GM12864 (cell line): ENCODE data around the gene RIPK4.
"Not testable (repeated sequence)": the region's sequence is repeated elsewhere in the genome, so short reads cannot be mapped to it uniquely, and the experiment has no call there.

Experiments
- DNase-seq: peaks from one replicate; pipeline ENCODE4 v3.0.0-alpha.2; 2011; ENCODE audit warnings: low read depth
- H3K4me3 ChIP-seq: 2 replicates; pipeline ENCODE4 v1.5.1; 2011; ENCODE audit warnings: mild to moderate bottlenecking, low read depth, low read length, control low read depth
- CTCF ChIP-seq: IDR thresholded peaks from 2 replicates; pipeline ENCODE4 v1.5.1; 2011; ENCODE audit warnings: low read depth, mild to moderate bottlenecking, moderate library complexity, low read length, control low read depth, inconsistent platforms; ENCODE audit errors: missing control alignments

RIPK4 gene

DNA sequence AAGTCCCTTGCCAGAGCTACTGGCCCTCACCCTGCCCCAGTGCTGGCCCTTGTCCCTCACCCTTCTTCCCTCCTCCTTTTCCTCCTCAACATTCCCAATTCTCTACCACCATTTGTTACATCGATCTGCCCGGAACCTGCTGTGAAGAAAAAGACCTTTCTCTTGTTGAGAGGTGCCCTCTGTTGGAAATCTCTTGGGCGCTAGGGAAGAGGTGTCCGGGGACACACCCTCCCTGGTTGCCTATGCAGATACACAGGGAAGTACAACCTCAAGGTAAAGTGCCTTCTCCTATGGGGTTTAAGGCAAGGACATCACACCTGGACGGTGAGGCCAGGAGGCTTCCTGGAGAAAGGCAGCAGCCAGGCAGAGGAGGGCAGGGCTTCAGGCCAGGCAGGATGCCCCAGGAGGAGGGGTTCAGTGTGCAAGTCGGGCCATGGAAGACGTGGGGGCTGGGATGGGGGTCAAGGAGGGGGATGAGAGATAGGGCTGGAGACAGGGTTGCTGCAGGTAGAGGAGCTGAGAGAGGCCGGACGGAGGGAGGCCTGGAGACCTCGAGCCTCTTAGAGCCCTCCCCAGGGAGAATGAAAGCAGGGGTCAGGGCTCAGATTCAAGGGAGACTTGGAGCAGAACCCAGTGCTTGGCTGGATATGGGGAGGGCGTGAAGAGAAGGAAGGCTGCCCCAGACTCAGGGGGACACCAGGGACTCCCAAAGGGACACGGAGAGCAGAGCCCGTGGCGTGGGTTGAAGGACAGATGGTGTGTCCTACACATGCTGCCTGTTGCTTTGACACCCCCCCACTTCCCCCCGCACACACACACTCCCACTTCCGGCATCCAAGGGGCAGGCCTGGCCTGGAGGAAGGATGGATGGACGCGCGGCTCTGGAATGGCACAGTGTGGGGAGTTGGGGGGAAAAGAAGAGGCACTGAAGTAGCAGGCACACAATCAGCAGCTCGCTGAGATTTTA is 44.5 kb downstream of the RIPK4 start:
- no peak for DNase-seq
- no peak for TF ChIP-seq CTCF

GRCh38 chr21:41720250-41720649 is 46.6 kb downstream of the RIPK4 start:
- DNase-seq, result no peak
- H3K4me3 ChIP-seq, result no peak overlapping the region
- no peak for TF ChIP-seq CTCF

More for the DNA sequence above, 44.5 kb downstream of the RIPK4 start:
- no peak overlapping the region for H3K4me3 ChIP-seq

- no peak overlapping the region for H3K4me3 ChIP-seq
- no peak for TF ChIP-seq CTCF
- no peak for DNase-seq
These were observed 47.2 kb downstream of the RIPK4 start for GRCh38 chr21:41719691-41720090.

GRCh38 chr21:41717573-41718330 is 49.1 kb downstream of the RIPK4 start:
- DNase-seq, result no peak
- TF ChIP-seq CTCF, result no peak
- no peak overlapping the region for H3K4me3 ChIP-seq

- no peak for TF ChIP-seq CTCF
These were observed 50.1 kb downstream of the RIPK4 start for GRCh38 chr21:41716751-41717150.

DNA sequence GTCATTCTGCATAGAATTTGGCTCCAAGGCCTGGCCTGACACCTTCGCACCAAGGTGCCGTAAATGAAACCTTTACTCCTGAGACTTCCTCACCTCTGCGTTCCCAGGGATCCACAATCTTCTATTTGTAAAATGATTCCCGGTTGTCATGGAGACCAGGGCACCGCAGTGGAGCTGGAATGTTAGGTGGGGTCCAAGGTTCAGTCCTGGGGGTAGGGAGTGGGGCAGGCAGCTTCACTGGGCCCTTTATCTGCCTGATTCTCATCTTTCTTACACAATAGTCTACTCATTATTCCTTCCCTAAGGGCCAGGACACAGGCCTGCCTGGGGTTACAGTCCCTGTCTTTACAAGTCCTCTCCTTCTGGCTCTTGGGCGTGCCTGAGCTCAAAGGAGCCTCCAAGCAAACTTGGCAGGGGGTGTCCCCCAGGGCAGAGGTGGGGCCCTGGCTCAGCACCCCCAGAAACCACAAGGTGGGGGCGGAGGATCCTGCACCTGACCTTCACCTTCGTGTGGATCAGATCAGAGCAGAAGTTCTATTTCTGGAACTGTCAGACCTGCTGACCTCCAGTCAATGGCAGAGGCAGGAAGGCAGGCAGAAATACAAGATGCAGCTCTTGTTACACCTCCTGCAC is 51.1 kb downstream of the RIPK4 start:
- DNase-seq, result no peak
- TF ChIP-seq CTCF, result no peak
- H3K4me3 ChIP-seq, result no peak overlapping the region

More at GRCh38 chr21:41716751-41717150, 50.1 kb downstream of the RIPK4 start:
- no peak for DNase-seq
- no peak overlapping the region for H3K4me3 ChIP-seq

DNA sequence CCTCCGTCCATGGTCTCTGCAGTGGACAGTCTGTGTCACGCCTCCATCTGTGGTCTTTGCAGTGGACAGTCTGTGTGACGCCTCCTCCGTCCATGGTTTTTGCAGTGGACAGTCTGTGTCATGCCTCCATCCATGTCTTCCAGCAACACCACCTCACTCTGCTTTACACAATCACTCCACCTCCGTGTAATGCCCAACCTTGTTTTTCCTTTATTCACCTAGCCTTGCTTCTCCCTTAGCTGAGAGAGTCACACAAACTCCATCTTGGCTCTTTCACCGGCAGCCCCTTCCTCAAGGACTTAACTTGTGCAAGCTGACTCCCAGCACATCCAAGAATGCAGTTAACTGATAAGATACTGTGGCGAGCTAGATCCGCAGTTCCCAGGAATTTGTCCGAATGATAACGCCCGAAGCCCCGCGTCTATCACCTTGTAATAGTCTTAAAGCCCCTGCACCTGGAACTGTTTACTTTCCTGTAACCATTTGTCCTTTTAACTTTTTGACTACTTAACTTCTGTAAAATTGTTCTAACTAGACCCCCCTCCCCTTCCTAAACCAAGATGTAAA is 52.5 kb downstream of the RIPK4 start:
- not testable (repeated sequence) for H3K4me3 ChIP-seq

More for the DNA sequence above, 52.5 kb downstream of the RIPK4 start:
- not testable (repeated sequence) for DNase-seq
